ENCODE data around the gene CARM1.

CARM1 gene

GRCh38 chr19:10913716-10914340 is 42.5 kb downstream of the CARM1 start:
- TF ChIP-seq CTCF (IDR thresholded peaks at IDR 0.05; ENCODE audit: low read depth, low read length, missing control alignments), result no peak
- H3K36me3 ChIP-seq (replicated peaks), result peaks cover 45% of the 10 kb centered on the region
- no peak overlapping the region for H3K27ac ChIP-seq
- in situ Hi-C loops (cut with HindIII; ENCODE audit: low pct_ligation_motif_present, low sequenced_read_pairs), result no loop called here
- H3K27me3 ChIP-seq (replicated peaks), result no peaks in the 10 kb centered on the region
- DNase-seq, result no peak
- H3K4me3 ChIP-seq (ENCODE audit: low read depth, low read length), result no peak overlapping the region

- H3K27ac ChIP-seq, result no peak overlapping the region
- DNase-seq, result peak; percentile 32
- H3K4me3 ChIP-seq (ENCODE audit: low read depth, low read length), result no peak overlapping the region
- in situ Hi-C loops (cut with HindIII; ENCODE audit: low pct_ligation_motif_present, low sequenced_read_pairs), result no loop called here
- peak; percentile 47 for TF ChIP-seq CTCF (IDR thresholded peaks at IDR 0.05; ENCODE audit: low read depth, low read length, missing control alignments)
- peaks cover 60% of the 10 kb centered on the region for H3K36me3 ChIP-seq (replicated peaks)
- H3K27me3 ChIP-seq (replicated peaks), result no peaks in the 10 kb centered on the region
These were observed 44.1 kb downstream of the CARM1 start for GRCh38 chr19:10915130-10916091.

- peaks cover 62% of the 10 kb centered on the region for H3K36me3 ChIP-seq (replicated peaks)
- no peak for TF ChIP-seq CTCF (IDR thresholded peaks at IDR 0.05; ENCODE audit: low read depth, low read length, missing control alignments)
- H3K27ac ChIP-seq, result no peak overlapping the region
These were observed 45.2 kb downstream of the CARM1 start for GRCh38 chr19:10916602-10917001.

GRCh38 chr19:10918359-10918758 is 47.0 kb downstream of the CARM1 start:
- Histone ChIP-seq H3K36me3 (replicated peaks) (peaks cover 69% of the 10 kb centered on the region), H3K4me3 (ENCODE audit: low read depth, low read length) (no peak overlapping the region), H3K27me3 (replicated peaks) (no peaks in the 10 kb centered on the region), H3K27ac (no peak overlapping the region)
- in situ Hi-C loops (cut with HindIII; ENCODE audit: low pct_ligation_motif_present, low sequenced_read_pairs), result no loop called here
- no peak for DNase-seq
- no peak for TF ChIP-seq CTCF (IDR thresholded peaks at IDR 0.05; ENCODE audit: low read depth, low read length, missing control alignments)

More at GRCh38 chr19:10916602-10917001, 45.2 kb downstream of the CARM1 start:
- Histone ChIP-seq H3K4me3 (ENCODE audit: low read depth, low read length) (no peak overlapping the region), H3K27me3 (replicated peaks) (no peaks in the 10 kb centered on the region)
- no peak for DNase-seq
- in situ Hi-C loops (cut with HindIII; ENCODE audit: low pct_ligation_motif_present, low sequenced_read_pairs), result no loop called here

- TF ChIP-seq CTCF (IDR thresholded peaks at IDR 0.05; ENCODE audit: low read depth, low read length, missing control alignments), result no peak
- no peak overlapping the region for H3K4me3 ChIP-seq (ENCODE audit: low read depth, low read length)
- H3K36me3 ChIP-seq (replicated peaks), result peaks cover 73% of the 10 kb centered on the region
- H3K27me3 ChIP-seq (replicated peaks), result no peaks in the 10 kb centered on the region
- no peak overlapping the region for H3K27ac ChIP-seq
- in situ Hi-C loops (cut with HindIII; ENCODE audit: low pct_ligation_motif_present, low sequenced_read_pairs), result no loop called here
- DNase-seq, result no peak
These were observed 48.3 kb downstream of the CARM1 start for GRCh38 chr19:10919352-10920287.

All from brain microvascular endothelial cell (primary cell).